Testis (tissue), 2 donors: ENCODE measurements around the gene DUSP28.

Experiments
- POLR2A ChIP-seq: fragments of 450-650 bp; IDR thresholded peaks from one replicate; pipeline ENCODE4 v1.6.1; 2017; ENCODE audit warnings: antibody characterized with exemption, mild to moderate bottlenecking, moderate library complexity
- TF ChIP-seq, protein P1 (sequence below), 3 experiments: fragments of 450-650 bp in 2 of 3; fragments of 200-600 bp in 1 of 3; sonication (generic) in 1 of 3; IDR thresholded peaks; one replicate each; pipeline ENCODE4 v1.5.1; 2016 to 2019; ENCODE audit warnings: antibody characterized with exemption in 3 of 3, mild to moderate bottlenecking in 2 of 3, moderate library complexity in 1 of 3

DNA sequence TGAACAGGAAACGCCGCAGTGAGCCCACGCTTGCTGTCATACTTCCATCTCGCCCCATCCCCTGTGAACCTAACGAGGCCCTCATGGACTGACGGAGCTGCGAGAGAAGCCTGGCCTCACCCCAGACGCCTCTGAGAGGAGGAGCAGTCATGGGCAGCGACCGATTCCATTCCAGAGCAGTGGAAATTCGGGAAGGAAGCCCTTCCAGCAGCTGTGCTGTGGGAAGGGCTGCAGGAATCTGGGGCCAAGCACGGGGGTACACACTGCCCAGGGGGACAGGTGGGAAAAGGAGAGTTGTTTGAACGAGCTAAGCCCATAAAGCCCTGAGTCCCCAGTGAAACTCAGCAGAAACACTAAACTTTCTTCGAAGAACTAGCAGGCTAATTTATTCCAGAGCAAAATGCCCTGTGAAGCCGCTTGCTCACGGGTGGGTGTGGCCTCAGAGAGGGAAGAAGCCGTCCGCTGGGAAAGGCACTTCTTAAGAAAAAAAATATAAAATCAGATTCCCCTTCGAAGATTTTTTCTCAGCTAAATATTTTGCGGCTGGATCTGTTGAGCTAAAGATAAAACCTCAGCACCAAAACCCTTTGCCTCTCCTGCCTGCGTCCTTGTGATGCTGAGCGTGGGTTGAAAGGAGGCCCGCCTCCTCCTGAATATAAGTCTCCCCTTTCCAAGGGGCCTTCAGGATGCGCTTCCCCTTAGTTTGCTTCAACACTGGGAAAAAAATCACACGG is 40.6 kb upstream of the DUSP28 start:
- TF ChIP-seq, protein P1, sequence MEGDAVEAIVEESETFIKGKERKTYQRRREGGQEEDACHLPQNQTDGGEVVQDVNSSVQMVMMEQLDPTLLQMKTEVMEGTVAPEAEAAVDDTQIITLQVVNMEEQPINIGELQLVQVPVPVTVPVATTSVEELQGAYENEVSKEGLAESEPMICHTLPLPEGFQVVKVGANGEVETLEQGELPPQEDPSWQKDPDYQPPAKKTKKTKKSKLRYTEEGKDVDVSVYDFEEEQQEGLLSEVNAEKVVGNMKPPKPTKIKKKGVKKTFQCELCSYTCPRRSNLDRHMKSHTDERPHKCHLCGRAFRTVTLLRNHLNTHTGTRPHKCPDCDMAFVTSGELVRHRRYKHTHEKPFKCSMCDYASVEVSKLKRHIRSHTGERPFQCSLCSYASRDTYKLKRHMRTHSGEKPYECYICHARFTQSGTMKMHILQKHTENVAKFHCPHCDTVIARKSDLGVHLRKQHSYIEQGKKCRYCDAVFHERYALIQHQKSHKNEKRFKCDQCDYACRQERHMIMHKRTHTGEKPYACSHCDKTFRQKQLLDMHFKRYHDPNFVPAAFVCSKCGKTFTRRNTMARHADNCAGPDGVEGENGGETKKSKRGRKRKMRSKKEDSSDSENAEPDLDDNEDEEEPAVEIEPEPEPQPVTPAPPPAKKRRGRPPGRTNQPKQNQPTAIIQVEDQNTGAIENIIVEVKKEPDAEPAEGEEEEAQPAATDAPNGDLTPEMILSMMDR (IDR thresholded peaks at IDR 0.05) = no peak
- no peak for TF ChIP-seq POLR2A
